ENCODE results near the gene PXYLP1.

PXYLP1 gene

GRCh38 chr3:141328286-141329166 lies 96.9 kb downstream of the PXYLP1 start:
- DNase-seq (ENCODE audit: low read depth in 2 of 2): no peak

GRCh38 chr3:141330235-141330634 lies 98.6 kb downstream of the PXYLP1 start:
- DNase-seq (ENCODE audit: low read depth in 2 of 2): no peak

- DNase-seq (ENCODE audit: low read depth in 2 of 2): no peak
Observed at GRCh38 chr3:141330718-141331376, 99.2 kb downstream of the PXYLP1 start.

- DNase-seq (ENCODE audit: low read depth in 2 of 2): no peak
Observed at GRCh38 chr3:141331377-141332318, 100.0 kb downstream of the PXYLP1 start.

GRCh38 chr3:141332416-141332815 lies 100.8 kb downstream of the PXYLP1 start:
- DNase-seq (ENCODE audit: low read depth in 2 of 2): no peak

- no peak for DNase-seq (ENCODE audit: low read depth in 2 of 2)
Observed at GRCh38 chr3:141333836-141334626, 102.4 kb downstream of the PXYLP1 start.

GRCh38 chr3:141334627-141335250 lies 103.1 kb downstream of the PXYLP1 start:
- no peak for DNase-seq (ENCODE audit: low read depth in 2 of 2)

GRCh38 chr3:141335531-141336061 lies 104.0 kb downstream of the PXYLP1 start:
- no peak for DNase-seq (ENCODE audit: low read depth in 2 of 2)

GRCh38 chr3:141336672-141337522 lies 105.3 kb downstream of the PXYLP1 start:
- no peak for DNase-seq (ENCODE audit: low read depth in 2 of 2)

GRCh38 chr3:141337523-141337854 lies 105.9 kb downstream of the PXYLP1 start:
- no peak for DNase-seq (ENCODE audit: low read depth in 2 of 2)

GRCh38 chr3:141337991-141338390 lies 106.4 kb downstream of the PXYLP1 start:
- DNase-seq (ENCODE audit: low read depth in 2 of 2): no peak

GRCh38 chr3:141338881-141339280 lies 107.3 kb downstream of the PXYLP1 start:
- no peak for DNase-seq (ENCODE audit: low read depth in 2 of 2)

GRCh38 chr3:141341536-141341935 lies 109.9 kb downstream of the PXYLP1 start:
- DNase-seq (ENCODE audit: low read depth in 2 of 2): no peak

- no peak for DNase-seq (ENCODE audit: low read depth in 2 of 2)
Observed at GRCh38 chr3:141342386-141342785, 110.8 kb downstream of the PXYLP1 start.

- DNase-seq (ENCODE audit: low read depth in 2 of 2): no peak
Observed at GRCh38 chr3:141343077-141343476, 111.5 kb downstream of the PXYLP1 start.

- no peak for DNase-seq (ENCODE audit: low read depth in 2 of 2)
Observed at GRCh38 chr3:141343865-141344271, 112.2 kb downstream of the PXYLP1 start.

Data from stimulated activated CD8-positive, alpha-beta memory T cell treated with anti-CD3 and anti-CD28 coated beads, Interleukin-2, amount 100 ng/mL, for 1 hour (primary cell).